A172 (cell line): ENCODE data around the gene ADRM1. TPM values are rescaled to one million over a fixed set of nuclear protein-coding genes. Genes with fewer than 3 reads are reported as not detected.

Experiments used
- DNase-seq: peaks from one replicate; pipeline ENCODE4 v3.0.0-alpha.2; 2015; ENCODE audit warnings: low spot score
- total RNA-seq: library from RNA; depleted of rRNA; stranded (reverse); fragments of >200 nt; shearing (Covaris generic); gene quantifications from 2 replicates; pipeline ENCODE4 v1.2.3, GENCODE V29; 2014

ADRM1 gene
- total RNA-seq, 1 experiment from 2014 or later: 402 TPM

DNA sequence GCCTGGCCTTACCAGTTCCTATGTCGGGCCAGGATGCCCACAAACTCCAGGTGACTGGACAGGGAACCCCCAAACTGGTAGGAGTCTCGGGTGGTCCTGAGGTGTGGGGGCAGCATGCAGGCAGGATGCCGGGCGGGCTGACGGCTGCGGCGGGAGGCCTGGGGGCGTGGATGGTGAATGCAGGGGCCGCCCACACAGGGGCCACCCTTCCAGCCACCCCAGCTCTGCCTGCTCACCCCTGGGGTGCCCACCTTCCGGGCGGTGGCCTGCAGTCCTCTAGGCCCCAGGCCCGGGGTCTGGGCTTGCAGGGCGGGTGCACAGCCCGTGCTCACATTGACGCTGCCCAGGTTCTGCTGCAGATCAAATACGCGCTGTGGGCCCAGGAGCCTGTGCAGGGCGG lies 8.4 kb downstream of the ADRM1 start:
- no peak for DNase-seq

DNA sequence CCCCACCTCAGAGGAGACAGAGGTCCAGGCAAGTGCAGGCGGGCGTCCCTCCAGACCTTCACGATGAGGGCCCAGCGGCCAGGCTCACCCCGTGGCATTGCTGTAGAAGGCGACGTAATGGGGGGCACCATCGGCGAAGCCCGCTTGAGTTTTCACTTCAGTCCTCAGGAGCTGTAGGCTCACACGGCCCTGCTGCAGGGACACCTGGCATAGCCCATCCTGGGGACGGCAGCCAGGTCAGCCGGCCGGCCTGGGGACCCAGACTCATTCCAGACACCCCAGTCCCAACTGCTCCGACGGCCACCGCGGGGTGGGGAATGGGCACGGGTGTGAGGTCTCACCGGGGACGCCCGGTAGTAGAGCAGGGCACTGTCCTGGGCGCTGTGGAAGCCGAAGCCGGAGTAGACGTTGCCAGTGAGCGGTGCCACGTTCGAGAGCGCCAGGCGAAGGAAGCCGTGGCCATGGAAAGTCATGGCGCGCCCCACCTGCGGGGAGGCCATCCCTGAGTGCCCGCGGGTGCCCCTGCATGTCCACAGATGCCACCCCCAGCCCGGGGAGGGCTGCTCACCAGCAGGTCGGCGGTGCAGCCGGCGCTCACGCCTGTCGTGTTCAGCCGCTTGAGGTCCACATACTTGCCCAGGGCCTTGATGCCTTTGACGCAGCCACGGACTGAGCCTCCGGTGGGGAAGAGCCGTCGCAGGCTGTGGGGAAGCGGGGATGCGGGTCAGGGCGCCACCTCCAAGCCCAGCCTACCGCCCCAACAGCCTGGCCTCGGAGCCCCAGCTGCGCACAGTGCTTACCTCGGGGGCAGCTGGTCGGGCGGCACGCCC lies 9.2 kb downstream of the ADRM1 start:
- no peak for DNase-seq

DNA sequence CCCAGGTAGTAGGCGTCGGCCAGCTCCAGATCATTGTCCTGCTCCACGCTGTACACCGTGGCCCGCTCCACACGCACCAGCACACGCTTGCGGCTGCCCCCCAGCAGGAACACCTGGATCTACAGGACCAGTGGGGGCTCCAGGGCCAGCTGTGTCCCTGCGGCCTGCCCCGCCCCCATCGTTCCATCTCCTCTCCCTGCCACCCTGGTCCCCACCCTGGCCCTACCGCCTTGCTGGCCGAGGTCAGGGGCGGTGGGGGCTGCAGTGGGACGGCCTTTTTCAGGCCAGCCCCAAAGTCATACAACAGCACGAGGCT lies 9.8 kb downstream of the ADRM1 start:
- no peak for DNase-seq

DNA sequence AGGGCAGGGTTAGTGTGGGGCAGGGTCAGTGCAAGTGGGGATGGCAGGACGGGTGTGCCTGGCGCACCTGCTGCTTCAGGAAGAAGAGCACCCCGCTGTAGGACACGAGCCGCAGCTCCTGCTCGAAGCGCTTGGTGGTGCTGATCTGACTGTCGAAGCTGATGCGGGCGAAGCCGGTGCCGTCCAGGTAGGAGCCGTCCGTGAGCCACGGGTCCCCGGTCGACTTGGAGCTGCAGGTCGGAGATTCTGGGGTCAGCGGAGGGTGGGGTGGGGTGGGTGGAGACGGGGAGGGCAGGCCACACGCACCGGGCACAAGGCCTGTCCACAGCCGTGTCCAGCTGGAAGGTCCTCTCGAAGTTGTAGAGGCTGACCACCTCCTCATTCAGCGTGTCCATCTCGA lies 10.2 kb downstream of the ADRM1 start:
- DNase-seq: no peak

DNA sequence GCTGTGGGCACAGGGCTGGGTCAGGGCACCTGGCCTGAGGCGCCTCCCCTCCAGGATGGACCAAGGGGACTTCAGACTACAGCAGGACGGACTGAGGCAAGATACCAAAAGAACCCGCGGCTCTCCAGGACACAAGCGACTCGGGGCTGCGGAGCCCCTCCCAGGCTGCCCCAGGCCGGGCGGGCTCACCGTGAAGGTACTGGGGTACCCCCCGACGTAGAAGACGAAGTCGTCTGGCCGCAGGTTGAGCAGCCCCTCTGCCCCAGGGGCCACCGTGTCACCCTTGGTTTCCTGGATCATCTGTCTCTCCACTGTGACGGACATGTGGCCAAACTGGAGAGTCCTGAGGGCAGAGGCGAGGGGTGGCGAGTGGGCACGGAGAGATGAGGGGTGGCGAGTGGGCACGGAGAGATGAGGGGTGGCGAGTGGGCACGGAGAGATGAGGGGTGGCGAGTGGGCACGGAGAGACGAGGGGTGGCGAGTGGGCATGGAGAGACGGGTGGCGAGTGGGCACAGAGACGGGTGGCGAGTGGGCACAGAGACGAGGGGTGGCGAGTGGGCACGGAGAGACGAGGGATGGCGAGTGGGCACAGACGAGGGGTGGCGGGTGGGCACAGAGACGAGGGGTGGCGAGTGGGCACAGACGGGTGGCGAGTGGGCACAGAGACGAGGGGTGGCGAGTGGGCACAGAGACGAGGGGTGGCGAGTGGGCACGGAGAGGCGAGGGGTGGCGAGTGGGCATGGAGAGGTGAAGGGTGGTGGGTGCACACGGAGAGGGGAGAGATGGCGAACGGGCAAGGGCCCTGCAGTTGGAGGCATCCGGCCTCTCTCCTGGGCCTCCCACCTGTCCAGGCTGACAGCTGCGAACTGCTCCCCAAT lies 10.9 kb downstream of the ADRM1 start:
- DNase-seq: no peak

DNA sequence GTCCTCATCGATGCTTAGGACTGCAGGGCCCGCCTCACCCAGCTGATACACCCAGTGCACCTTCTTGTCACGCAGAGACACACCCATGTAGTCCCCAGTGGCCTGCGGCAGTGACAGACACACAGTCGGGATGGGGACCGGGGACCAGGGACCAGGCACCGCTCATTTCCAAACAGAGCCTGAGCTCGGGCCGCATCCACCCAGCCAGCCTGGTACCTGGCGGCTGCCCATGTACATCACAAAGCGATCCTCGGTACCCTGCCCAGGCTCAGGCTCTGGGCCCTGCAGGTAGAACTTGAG lies 11.5 kb downstream of the ADRM1 start:
- DNase-seq: no peak

DNA sequence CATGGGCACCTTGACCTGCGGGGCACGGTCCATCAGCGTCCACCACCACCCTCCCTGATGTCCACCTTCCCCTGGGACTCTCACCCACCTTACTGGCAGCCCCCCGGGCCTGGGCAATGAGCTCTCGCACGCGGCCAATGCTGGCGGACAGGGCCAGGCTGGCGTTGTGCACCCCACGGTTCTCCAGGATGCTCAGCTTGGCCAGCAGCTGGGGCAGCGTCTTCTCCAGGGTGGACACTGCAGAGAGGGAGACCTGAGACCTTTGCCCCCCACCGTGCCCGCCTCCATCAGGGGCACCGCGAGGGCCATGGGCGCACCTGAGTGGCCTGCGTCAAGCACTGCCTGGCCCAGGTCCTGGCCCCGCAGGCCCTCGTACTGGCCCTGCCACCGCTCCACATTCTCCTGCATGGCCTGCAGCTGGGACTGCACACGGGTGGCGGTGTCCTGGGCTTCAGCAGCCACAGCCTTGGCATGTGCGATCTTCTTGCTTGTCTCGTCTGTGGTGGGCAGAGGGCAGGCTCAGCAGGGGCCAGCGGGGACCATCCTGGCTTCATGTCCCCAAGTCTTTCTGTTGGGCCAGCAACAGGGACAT lies 12.0 kb downstream of the ADRM1 start:
- no peak for DNase-seq

DNA sequence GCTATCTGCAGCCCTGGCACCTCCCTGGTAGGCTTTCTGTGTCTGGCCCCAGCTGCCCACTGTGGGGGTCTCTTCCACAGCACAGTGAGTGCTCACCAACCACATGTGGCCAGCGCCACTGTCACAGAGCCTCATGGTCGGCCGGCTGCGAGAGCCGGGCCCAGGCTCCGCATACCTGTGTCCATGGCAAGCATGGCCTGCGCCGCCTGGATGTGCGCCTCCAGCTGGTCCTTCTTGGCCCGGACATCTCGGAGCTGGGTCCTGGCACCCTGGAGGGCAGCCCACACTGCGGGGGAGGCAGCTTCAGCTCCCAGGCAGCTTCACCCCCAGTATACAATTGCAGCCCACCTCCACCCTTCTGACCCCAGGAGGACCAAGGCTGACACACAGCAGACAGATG lies 13.0 kb downstream of the ADRM1 start:
- no peak for DNase-seq

DNA sequence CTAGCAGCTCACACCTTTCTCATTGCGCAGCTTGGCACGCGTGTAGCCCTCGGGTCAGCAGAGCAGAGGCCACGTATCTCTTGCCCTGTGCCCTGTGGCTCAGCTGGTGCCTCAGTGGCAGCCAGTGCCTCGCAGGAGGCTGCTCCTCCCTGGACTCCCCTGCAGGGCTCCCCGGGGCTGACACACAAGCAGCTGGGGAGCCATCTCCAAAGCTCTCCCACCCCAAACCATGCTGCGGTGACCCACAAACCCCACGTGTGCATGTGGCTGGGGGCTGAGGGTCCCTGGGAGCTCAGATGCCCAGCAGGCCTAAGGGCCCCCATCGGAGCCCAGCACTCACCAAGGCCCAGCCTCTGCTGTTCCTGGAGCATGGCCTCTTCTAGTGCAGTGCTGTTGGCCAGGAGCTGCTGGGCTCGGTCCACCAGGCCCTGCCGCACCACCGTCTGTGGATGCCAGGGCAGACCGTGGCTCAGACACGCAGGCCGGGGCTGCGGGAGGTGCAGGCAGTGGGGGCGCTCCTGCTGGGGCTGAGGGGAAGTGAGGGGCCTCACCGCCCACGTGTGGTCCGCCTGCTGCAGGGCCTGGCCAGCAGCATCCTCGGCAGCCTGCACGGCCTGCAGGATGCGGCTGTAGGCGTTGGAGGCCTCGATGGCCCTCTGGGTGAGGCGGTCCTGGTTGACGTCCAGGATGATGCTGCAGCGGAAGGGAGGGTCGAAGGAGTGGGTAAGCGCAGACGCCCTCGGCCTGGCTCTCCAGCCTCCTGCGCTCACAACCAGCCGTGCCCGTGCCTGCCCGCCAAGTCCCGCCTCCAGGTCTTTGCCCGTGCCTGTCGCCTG lies 13.8 kb downstream of the ADRM1 start:
- DNase-seq: no peak

DNA sequence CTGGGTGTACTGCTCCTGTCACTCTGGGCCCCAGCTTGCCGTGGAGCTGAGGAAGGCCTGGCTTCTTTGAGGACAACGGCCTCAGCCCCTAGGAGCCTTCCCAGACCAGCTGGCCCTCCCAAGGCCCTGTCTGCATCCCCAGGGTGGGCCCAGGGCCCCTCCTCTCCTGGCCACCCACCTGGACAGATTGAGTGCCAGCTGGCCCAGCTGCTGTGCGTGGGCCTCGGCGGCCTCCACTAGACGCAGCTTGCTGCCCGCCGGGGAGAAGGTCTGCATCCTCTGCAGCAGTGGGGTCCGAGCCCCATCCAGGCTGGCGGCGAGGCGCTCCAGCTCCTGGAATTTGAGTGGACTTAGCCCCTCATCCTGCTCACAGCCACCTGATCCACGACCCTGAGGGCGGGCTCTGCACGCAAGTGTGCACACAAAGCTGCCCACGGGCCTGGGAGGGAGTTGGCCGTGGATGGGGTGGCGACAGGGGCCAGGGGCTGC lies 14.4 kb downstream of the ADRM1 start:
- no peak for DNase-seq

DNA sequence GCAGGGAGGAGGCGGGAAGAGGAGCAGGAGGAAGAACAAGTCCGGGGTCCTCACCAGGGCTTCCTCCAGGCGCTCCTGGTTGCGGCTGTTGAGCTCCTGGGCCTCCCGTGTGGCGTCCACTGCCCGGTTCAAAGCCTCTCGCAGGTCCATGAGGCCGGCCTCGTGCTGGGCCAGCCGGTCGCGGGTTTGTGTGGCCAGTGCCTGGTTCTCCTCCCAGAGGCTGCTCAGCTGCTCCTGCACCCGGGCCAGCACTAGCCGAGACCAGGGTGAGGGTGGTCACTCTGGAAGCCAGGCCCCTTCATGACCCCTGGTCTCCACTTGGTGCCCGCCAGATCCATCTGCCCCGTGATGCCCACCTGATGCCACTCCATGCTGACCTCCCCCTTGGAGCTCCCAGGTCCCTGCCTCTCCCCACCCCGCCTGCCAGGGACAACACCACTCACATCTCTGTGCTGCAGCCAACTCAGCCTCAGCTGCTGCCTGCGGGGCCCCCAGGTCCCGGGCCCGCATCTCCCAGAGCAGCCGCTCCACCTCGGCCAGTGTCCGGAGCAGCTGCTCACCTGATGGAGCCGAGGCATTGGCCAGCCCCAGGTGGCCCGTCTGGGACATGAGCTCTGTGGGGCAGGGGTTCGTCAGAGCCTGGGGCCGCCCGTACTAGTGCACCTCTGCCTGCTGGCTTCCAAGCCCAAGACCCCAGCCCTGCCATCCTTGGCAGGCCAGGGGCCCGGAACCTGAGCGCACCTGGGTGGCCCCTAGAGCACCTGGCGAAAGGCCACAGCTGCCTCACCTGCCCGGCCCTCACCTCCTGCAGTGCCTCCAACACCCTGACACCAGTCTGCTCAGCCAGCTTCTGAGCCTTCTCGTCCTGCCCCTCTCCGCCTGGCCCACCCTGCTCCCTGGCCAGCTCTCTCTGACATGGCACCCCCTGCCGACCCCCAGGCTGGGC lies 15.9 kb downstream of the ADRM1 start:
- no peak for DNase-seq

DNA sequence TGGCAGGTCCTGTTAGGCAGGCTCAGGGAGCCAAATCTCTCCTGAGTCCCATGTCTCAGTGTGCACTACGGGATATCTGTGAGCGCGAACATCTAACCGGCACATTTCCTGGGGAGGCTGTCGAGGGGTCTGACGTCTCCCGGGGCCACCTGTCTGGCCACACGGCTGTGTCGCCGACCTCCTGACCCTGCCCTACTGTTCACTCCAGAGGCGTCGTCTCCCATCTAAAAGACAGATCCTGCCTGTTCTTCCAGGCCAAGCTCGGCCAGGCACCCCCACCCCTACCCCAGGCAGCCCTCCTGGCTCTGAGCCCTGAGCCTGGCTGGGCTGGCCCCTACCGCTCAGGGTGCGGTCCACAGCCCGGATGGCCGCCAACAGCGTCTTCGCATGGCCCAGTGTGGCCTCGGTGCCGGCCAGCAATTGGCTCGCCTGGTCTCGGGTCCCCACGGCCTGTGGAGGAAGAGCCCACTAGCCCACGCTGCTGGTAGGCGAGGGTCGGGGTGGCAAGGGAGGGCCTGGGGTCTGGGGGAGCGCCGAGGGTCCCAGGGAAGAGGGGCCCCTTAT lies 16.6 kb downstream of the ADRM1 start:
- no peak for DNase-seq

DNA sequence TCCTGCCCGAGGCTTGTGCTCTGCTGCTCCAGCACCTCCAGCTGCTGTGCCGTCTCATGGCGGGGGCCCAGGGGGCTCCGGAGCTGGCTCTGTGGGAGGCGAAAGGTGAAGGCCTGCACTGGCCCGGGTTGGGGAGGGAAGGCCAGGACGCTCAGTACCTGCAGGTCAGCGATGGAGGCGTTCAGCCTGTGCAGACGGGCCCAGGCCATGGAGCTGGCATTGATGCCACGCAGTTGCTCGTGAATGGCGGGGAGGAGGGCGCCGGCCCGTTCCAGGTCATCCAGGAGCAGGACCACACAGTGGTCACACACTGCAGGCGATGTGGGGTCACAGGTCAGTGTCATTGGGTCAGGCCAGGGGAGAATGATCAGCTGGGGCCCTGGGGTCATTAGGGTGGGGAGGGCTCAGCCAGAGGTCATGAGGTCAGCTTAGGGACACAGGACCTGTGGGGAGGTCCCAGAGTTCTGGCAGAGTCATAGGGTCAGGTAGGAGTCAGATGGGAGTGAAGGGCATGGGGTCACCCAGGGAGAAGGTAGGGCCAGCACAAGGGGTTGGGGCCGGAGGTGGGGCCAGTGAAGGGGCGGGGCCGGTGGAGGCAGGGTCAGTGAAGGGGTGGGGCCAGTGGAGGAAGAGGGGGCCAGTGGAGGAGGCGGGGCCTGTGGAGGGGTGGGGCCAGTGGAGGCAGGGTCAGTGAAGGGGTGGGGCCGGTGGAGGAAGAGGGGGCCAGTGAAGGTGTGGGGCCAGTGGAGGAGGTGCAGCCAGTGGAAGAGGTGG lies 18.0 kb downstream of the ADRM1 start:
- no peak for DNase-seq

DNA sequence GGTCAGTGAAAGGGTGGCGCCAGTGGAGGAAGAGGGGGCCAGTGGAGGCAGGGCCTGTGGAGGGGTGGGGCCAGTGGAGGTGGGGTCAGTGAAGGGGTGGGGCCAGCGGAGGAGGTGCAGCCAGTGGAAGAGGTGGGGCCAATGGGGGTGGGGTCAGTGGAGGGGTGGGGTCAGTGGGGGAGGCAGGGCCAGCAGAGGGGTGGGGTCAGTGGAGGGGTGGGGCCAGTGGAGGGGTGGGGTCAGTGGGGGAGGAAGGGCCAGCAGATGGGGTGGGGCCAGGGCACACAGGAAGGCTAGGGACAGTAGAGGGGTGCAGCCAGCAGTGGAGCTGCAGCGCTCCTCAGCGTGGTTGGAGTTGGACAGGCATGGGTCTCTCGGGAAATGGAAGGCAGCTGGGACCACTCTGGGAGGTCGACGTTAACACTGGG lies 18.7 kb downstream of the ADRM1 start:
- DNase-seq: no peak

DNA sequence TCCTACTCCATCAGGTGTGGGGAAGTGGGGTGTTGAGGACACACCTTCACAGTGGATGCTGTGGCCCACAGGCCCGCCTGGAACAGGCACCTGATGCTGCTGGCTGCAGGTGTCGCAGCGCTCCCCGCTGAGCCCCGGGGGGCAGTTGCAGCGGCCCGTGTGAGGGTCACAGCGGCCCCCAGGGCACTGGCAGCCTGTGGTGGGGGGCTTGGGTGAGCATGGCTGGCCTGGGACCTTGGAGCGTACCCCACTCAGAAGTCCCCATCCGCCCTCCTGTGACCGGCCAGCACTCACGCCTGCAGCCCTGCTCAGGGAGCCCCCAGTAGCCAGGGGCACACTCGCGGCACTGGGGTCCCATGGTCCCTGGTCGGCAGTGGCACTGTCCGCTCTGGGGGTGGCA lies 19.2 kb downstream of the ADRM1 start:
- no peak for DNase-seq

DNA sequence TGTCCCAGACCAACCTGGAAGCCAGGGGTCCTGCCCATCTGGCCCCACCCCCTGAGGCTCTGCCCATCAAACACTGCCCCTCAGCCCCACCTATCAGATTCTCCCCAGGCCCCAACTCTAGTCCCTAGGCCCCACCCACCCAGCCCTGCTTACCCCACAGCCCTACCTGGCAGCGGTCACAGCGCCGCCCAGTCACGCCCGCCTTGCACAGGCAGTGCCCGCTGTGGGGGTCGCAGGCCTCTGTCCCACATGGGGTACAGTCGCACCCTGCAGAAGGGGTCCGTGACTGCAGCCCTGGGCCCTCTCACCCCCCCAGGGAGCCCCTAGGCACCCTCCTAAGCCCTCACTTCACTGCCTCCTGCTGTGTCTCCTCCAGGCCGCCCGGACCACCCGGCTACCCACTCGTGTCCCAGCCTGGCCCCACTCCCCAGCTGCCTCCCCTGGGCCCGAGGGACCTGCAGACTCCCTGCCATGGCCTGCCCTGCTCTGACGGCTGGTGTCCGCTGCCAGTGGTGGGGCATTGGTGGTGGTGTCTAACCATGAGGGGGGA lies 19.8 kb downstream of the ADRM1 start:
- no peak for DNase-seq

DNA sequence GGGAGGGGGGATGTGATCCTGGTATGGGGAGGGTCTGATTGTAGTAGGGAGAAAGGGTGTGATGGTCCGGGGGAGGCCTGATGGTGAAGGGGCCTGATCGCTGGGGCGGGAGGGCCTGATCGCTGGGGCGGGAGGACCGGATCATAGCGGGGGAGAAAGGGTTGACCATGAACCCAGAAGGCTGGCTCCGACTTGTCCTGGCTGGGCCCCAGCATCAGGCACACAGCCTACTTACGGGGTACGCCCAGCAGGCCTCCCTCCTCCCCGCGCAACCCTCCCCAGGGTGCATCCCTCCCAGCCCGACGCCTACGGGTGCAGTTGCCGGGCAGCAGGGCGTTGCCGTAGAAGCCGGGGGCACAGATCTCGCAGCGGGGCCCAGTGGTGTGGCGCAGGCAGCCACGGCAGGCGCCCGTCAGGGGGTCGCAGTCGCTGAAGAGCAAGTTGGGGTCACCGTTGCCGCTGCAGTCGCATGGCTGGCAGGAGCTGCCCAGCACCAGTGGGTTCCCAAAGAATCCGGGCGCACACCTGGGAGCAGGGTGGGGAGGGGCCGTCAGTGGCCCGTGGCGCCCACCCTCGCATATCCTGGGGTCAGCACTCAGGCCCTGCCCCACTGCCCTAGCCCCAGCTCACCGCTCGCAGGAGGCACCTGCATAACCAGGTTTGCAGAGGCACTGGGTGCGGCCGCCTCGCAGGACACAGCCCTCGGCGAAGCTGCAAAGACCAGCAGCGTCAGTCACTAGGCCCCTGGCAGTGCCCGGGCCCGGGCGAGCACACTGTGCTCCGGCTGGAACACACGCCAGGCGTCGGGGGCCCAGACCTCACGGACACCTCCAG lies 20.6 kb downstream of the ADRM1 start:
- no peak for DNase-seq
